Aorta (tissue), 5 donors: ENCODE results near the gene SEPHS2. TPM values are rescaled to one million over a fixed set of nuclear protein-coding genes. Genes with fewer than 3 reads are reported as not detected.
"Not testable (repeated sequence)": the region's sequence is repeated elsewhere in the genome, so short reads cannot be mapped to it uniquely, and the experiment has no call there.

Experiments used
- ATAC-seq: fragments of 200-7000 bp; cut with Tn5 transposase; one replicate; pipeline ENCODE4 v1.9.1; 2022; ENCODE audit warnings: moderate library complexity; ENCODE audit not compliant: low FRiP score
- DNase-seq, 2 donors: peaks; one replicate each; pipeline ENCODE4 v3.0.0-alpha.2; 2020
- H3K27ac ChIP-seq, 2 donors: one replicate each; pipeline ENCODE4 v1.5.1; 2013; ENCODE audit warnings: low read length in 2 of 2, mild to moderate bottlenecking in 2 of 2, moderate library complexity in 2 of 2, control low read depth in 1 of 2, inconsistent platforms in 1 of 2, low read depth in 1 of 2
- H3K27me3 ChIP-seq, 2 donors: one replicate each; pipeline ENCODE4 v1.6.1; 2013; ENCODE audit warnings: control low read depth in 1 of 2, low read length in 1 of 2, mild to moderate bottlenecking in 1 of 2, moderate library complexity in 1 of 2; ENCODE audit not compliant: insufficient read depth in 2 of 2, control insufficient read depth in 1 of 2
- H3K36me3 ChIP-seq, 2 donors: one replicate each; pipeline ENCODE4 v1.6.1; 2013; ENCODE audit warnings: control low read depth in 1 of 2, low read length in 1 of 2, mild to moderate bottlenecking in 1 of 2; ENCODE audit not compliant: insufficient read depth in 2 of 2, control insufficient read depth in 1 of 2
- H3K4me1 ChIP-seq, 2 donors: one replicate each; pipeline ENCODE4 v1.6.1; 2013; ENCODE audit warnings: low read length in 2 of 2, control low read depth in 1 of 2, mild to moderate bottlenecking in 1 of 2, moderate library complexity in 1 of 2; ENCODE audit not compliant: insufficient read depth in 2 of 2, control insufficient read depth in 1 of 2
- H3K4me3 ChIP-seq, 2 donors: one replicate each; pipeline ENCODE4 v1.5.1; 2013; ENCODE audit warnings: low read length in 2 of 2, control low read depth in 1 of 2, mild to moderate bottlenecking in 1 of 2
- H3K9me3 ChIP-seq: one replicate; pipeline ENCODE4 v1.6.1; 2013; ENCODE audit warnings: mild to moderate bottlenecking, low read length; ENCODE audit not compliant: control insufficient read depth
- WGBS, 2 donors: extraction: QIAGEN DNeasy Blood & Tissue Kit; methylation state at CpG; one replicate each; pipeline ENCODE4 v1.1.7; 2013; 5-methylcytosine and 5-hydroxymethylcytosine counted together
- intact Hi-C, 2 donors: fragments of 100-400 bp; cut with DNase I; formaldehyde crosslinking; loops; one replicate each; pipeline versions ENCODE4 v1.14.2 to v1.15.0; 2022
- polyA plus RNA-seq, 2 donors: library from polyadenylated mRNA; stranded (reverse); fragments of 200-250 nt; gene quantifications; one replicate each; pipeline ENCODE4 v1.2.3, GENCODE V29; 2013
- total RNA-seq, 2 donors: library from RNA; stranded (reverse); fragmentation: NEBNext Ultra II Directional; extraction: Animal tissue kit (Norgen Biotek cat#: 25700); gene quantifications; one replicate each; pipeline ENCODE4 v1.2.1, GENCODE V29; 2021
- donor health status: healthy with polysubstance abuse.
- donor health status: Bipolar disorder and iron deficiency.
- donor health status: DM: no; HTN: no; CAD: no.
- donor health status: DM: no; HTN: no; CAD: no.
- donor health status: DM: yes; HTN: yes; CAD: no.

SEPHS2 gene
- total and polyA plus RNA-seq, 4 donors = 25.1 to 52.3 (median 27.3) TPM

DNA sequence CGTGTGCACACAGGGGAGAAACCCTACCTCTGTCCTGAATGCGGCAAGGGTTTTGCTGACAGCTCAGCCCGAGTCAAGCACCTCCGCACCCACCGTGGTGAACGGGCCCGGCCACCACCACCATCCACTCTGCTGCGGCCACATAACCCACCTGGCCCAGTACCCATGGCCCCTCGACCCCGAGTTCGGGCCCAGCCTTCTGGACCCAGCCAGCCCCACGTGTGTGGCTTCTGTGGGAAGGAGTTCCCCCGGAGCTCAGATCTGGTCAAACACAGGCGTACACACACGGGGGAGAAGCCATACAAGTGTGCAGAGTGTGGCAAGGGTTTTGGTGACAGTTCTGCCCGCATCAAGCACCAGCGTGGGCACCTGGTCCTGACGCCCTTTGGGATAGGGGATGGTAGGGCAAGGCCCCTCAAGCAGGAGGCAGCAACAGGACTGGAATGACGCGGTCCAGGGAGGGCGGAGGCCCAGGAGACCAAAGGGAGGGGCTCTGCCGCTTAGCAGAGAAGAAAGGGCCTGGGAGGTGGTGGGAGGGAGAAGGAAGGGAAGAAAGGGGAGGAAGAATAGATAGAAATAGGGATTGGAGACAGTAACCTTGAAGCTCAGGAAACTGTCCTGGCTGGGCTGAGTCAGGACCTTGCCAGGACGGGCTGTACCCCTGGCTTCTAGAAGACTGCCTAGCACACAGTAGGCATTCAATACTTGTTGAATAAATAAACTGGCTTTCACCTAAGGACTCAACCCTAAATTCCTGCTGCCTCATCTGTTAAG lies 46.8 kb downstream of the SEPHS2 start:
- DNase-seq (no peak), ATAC-seq (no peak)
- intact Hi-C loops = no loop called here
- H3K27me3 ChIP-seq = no peaks in the 10 kb centered on the region
- peaks cover 0 to 2% of the 10 kb centered on the region in 2 donors for H3K4me1 ChIP-seq
- H3K36me3 ChIP-seq = no peaks in the 10 kb centered on the region
- H3K9me3 ChIP-seq = no peaks in the 10 kb centered on the region
- WGBS, 2 donors = 76 to 78% methylated on average over 23 of the region's 23 CpGs
- H3K4me3 ChIP-seq = no peak overlapping the region
- no peak overlapping the region for H3K27ac ChIP-seq

DNA sequence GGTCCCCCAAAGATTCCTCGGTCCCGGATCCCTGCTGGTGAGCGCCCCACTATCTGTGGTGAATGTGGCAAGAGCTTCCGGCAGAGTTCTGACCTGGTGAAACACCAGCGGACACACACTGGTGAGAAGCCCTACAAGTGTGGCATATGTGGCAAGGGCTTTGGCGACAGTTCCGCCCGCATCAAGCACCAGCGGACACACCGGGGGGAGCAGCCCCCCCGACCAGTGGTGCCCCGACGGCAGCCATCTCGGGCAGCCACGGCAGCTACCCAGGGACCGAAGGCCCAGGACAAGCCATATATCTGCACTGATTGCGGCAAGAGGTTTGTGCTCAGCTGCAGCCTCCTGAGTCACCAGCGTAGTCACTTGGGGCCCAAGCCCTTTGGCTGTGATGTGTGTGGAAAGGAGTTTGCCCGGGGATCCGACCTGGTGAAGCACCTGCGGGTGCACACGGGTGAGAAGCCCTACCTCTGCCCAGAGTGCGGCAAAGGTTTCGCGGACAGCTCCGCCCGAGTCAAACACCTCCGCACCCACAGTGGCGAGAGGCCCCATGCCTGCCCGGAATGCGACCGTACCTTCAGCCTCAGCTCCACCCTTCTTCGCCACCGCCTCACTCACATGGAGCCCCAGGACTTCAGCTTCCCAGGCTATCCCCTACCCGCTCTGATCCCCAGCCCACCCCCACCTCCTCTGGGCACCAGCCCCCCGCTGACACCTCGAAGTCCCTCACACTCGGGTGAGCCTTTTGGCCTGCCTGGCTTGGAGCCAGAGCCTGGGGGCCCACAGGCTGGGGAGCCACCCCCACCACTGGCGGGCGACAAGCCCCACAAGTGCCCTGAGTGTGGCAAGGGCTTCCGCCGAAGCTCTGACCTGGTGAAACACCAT lies 47.7 kb downstream of the SEPHS2 start:
- DNase-seq (no peak), ATAC-seq (no peak)
- H3K27me3 ChIP-seq = no peaks in the 10 kb centered on the region
- no peaks in the 10 kb centered on the region for H3K36me3 ChIP-seq
- intact Hi-C loops = no loop called here
- H3K4me3 ChIP-seq = no peak overlapping the region
- peaks cover 0 to 2% of the 10 kb centered on the region in 2 donors for H3K4me1 ChIP-seq
- no peaks in the 10 kb centered on the region for H3K9me3 ChIP-seq
- 88 to 91% methylated on average over 42 of the region's 42 CpGs for WGBS, 2 donors
- H3K27ac ChIP-seq = no peak overlapping the region

DNA sequence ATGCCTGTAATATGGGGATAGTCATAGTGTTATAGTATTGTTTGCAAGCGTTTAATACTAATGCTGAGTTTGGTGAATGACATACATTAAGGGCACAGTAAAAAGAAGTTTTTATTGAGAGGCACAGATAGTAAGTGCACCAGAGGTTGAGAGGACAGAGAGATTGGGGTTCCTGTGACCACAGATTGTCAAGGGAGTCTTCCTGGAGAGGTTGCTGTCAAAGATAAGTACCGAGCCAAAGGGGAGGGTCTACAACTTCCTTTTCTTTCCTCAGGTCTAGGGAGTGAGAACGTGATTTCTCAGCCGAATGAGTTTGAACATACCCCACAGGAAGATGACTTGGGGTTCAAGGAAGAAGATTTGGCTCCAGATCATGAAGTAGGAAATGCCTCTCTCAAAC lies 48.6 kb downstream of the SEPHS2 start:
- Histone ChIP-seq H3K4me1 (peaks cover 0 to 2% of the 10 kb centered on the region in 2 donors), H3K9me3 (no peaks in the 10 kb centered on the region), H3K4me3 (no peak overlapping the region), H3K27me3 (no peaks in the 10 kb centered on the region), H3K36me3 (no peaks in the 10 kb centered on the region), H3K27ac (no peak overlapping the region)
- ATAC-seq = no peak
- intact Hi-C loops = no loop called here
- 76 to 77% methylated on average over 4 of the region's 4 CpGs for WGBS, 2 donors
- no peak for DNase-seq

DNA sequence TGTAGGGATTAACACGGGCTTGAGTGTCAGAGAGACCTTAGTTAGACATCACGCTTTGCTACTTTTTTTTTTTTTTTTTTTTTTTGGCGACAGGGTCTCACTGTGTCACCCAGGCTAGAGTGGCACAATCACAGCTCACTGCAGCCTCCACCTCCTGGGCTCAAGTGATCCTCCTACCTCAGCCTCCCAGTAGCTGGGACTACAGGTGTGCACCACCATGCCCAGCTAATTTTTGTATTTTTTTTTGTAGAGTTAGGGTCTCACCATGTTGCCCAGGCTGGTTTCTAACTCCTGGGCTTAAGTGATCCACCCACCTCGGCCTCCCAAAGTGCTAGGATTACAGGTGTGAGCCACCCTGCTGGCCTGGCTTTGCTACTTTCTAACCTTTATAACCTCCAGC lies 49.0 kb downstream of the SEPHS2 start:
- H3K27me3 ChIP-seq, H3K27ac ChIP-seq, H3K36me3 ChIP-seq, ATAC-seq, H3K9me3 ChIP-seq, DNase-seq, H3K4me3 ChIP-seq, intact Hi-C loops, H3K4me1 ChIP-seq: not testable (repeated sequence)
- WGBS, 2 donors = 63 to 71% methylated on average over 3 to 4 of the region's 4 CpGs

DNA sequence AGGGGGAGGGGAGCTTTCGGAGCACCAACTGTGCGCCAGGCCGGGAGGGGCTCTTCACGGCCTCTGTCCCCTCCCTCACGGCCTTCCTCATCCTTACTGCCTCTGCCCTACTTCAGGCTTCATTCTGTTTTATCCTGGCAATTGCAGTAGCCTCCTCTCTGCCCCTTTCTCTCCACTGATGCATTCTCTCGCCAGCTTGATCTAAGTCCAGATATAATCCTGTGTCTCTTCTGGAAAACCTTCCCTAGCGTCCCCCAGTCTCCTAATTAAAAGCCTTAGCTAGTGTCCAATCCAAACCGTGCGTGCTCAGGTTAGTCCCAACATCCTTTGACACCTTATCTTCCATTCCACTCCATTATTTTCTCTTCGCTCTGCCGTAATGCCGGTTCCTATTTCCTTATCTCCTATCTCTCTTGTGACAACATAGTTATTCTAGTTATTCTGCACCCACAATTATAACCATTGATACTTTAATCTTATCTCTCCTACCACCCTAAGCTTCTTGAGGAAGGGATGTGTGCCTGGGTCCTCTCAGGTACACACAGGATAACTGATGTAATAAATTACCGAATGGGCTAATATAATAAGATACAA lies 49.6 kb downstream of the SEPHS2 start:
- no peak for DNase-seq
- peak overlapping the region in 1 of 2 donors; percentile 0 for H3K27ac ChIP-seq
- no peaks in the 10 kb centered on the region for H3K9me3 ChIP-seq
- intact Hi-C loops = no loop called here
- H3K36me3 ChIP-seq = no peaks in the 10 kb centered on the region
- H3K4me3 ChIP-seq = peak overlapping the region; percentile 89 to 90
- no peaks in the 10 kb centered on the region for H3K27me3 ChIP-seq
- H3K4me1 ChIP-seq = peaks cover 0 to 2% of the 10 kb centered on the region in 2 donors
- WGBS, 2 donors = 8 to 10% methylated on average over 10 to 13 of the region's 13 CpGs
- ATAC-seq = no peak

DNA sequence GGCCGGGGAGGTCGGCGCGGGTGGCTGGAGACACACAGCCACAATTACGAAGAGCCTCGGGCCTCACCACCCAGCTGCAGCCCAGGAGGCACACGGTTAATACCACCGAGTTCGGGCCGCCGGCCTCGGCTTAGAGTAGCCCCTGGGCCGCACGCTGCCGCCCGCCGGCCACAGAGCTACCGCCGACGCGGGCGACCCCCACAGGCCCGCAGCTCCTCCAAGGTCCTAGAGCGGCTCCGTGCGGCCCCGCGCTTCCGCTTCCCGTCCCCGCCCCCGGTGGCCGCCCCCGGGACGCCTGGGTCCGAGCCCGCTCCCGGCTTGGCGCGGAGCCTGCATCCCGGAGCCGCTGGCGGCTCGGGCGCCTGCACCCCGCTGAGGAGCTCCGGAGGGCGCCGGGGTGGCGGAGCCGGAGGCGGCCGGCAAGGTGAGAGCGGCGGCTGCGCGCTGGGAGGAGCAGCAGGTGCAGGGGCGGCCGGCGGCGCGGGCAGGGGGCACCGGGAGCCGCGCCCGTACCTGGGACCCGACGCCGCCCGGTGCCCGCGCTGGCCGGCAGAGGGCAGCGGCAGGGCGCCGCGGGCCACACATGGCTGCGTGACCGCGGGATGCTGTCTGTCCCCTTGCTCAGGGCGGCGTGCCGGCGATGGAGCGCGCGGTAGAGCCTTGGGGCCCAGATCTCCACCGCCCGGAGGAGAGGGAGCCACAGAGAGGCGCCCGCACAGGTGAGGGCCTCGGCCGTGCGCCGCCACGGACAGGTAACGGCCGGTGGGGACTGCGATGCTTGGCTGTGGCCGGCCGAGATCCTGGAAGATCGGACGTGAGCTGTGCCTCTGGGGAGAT lies 50.3 kb downstream of the SEPHS2 start, which contains the start of gene ZNF48:
Gene ZNF48, plus strand, starts transcription at position 266 of the 837 bp plus-strand sequence. Its CDS starts 375 bp downstream, at position 641.
- Histone ChIP-seq H3K27ac (peak within 1 kb of the TSS in 1 of 2 donors; percentile 67), H3K9me3 (no peaks in the 10 kb centered on the region), H3K4me1 (no peaks in the 10 kb centered on the region), H3K36me3 (no peaks in the 10 kb centered on the region), H3K4me3 (peak within 1 kb of the TSS; percentile 89 to 90), H3K27me3 (no peaks in the 10 kb centered on the region)
- ATAC-seq = peak; percentile 97
- intact Hi-C loops = no loop called here
- 0 to 1% methylated on average over 83 to 103 of the region's 103 CpGs for WGBS, 2 donors
- DNase-seq = peak; percentile 93 to 95

DNA sequence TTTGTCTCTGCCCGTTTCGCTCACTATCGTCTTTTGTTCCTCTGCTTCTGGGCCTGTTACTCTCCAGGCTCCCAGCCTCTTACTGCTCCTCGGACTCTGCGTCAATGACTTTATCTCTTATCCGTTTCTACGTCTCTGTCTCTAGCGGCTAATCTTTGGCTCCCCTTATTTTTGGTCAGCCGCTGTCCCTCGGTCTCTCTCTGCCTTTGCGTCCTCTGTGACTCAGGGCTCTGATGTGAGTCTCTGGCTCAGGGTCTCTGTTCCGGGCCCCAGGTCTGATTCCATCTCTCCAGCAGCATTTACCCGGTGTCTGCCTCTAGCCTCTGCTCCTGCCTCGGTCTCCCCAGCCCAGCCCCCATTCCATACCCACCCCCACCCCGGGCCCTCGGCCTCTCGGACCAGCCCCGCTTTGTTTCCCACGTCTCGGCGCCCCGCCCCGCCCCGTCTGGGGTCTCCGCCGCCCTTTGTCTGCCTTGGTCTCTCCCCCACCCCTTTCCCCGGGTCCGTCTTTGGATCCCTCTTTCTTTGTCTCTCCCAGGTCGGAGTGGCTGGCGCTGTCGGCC lies 51.0 kb downstream of the SEPHS2 start:
- 0 to 2% methylated on average over 28 to 31 of the region's 31 CpGs for WGBS, 2 donors
- Histone ChIP-seq H3K27me3 (no peaks in the 10 kb centered on the region), H3K27ac (peak overlapping the region in 1 of 2 donors; percentile 67), H3K4me3 (peak overlapping the region; percentile 89 to 90), H3K36me3 (no peaks in the 10 kb centered on the region), H3K9me3 (no peaks in the 10 kb centered on the region), H3K4me1 (no peaks in the 10 kb centered on the region)
- intact Hi-C loops = no loop called here
- ATAC-seq (peak; percentile 34), DNase-seq (no peak)
